Cardiac muscle cell (in vitro differentiated cells and primary cell): Measurements from ENCODE around the gene NR3C2. TPM values are rescaled to one million over a fixed set of nuclear protein-coding genes. Genes with fewer than 3 reads are reported as not detected.

Source experiments
- DNase-seq, 2 donors: peaks; one replicate each; pipeline versions ENCODE4 v3.0.0 to v3.0.0-alpha.2; 2010 to 2017; ENCODE audit warnings: low read depth in 1 of 2, low spot score in 1 of 2
- H3K27ac ChIP-seq: fragments of 200-600 bp; sonication (generic); 2 replicates; pipeline ENCODE4 v1.5.1; 2016
- H3K27me3 ChIP-seq: fragments of 200-600 bp; sonication (generic); 2 replicates; pipeline ENCODE4 v1.6.0; 2016; ENCODE audit warnings: control low read depth
- H3K36me3 ChIP-seq: fragments of 200-600 bp; sonication (generic); 2 replicates; pipeline ENCODE4 v1.5.1; 2016; ENCODE audit warnings: control low read depth
- H3K4me1 ChIP-seq: fragments of 200-600 bp; sonication (generic); 2 replicates; pipeline ENCODE4 v1.8.1; 2017; ENCODE audit warnings: low read depth, mild to moderate bottlenecking, mixed run types
- H3K4me3 ChIP-seq: fragments of 200-600 bp; sonication (generic); 2 replicates; pipeline ENCODE4 v1.5.1; 2016; ENCODE audit warnings: mild to moderate bottlenecking
- H3K9me3 ChIP-seq: fragments of 200-600 bp; sonication (generic); 2 replicates; pipeline ENCODE4 v1.5.1; 2017; ENCODE audit warnings: low read depth, mild to moderate bottlenecking, control low read depth
- polyA plus RNA-seq: library from polyadenylated mRNA; unstranded; fragments of >200 nt; fragmentation: Nextera tagmentation; extraction: Ambion mirVana; gene quantifications from 2 replicates; pipeline ENCODE4 v1.2.1, GENCODE V29; 2016
- total RNA-seq: library from RNA; depleted of rRNA; stranded (reverse); fragments of >200 nt; gene quantifications from 2 replicates; pipeline ENCODE4 v1.2.3, GENCODE V29; 2016
- TF ChIP-seq, protein P1 (sequence below): IDR thresholded peaks from 2 replicates; pipeline ENCODE4 v1.5.1; 2012; ENCODE audit warnings: low read depth, mild to moderate bottlenecking, low read length

Gene NR3C2
- total and polyA plus RNA-seq, 2 experiments from 2014 or later, result 0.43 to 2.5 TPM

DNA sequence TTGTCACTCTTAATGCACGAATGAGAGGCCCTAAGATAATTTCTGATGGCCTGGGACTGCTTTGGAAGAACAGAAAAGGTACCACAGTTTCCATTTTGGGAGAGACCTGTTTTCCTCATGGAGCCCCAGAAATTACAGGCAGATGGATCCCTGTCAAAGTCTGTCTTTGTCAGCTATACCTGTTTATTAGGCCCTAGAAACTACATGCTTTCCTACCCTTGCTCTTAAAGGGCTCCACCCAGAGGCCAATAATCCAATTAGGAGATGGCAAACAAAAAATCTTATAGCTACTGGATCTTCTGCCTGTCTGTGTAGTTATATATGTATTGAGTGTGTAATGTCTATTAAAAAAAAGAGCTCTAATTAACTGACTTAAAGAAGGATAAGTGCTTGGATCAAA, 141.3 kb downstream of the NR3C2 start:
- H3K27ac ChIP-seq, result no peak overlapping the region
- no peaks in the 10 kb centered on the region for H3K27me3 ChIP-seq
- H3K4me1 ChIP-seq, result no peaks in the 10 kb centered on the region
- no peak for DNase-seq
- H3K36me3 ChIP-seq, result no peaks in the 10 kb centered on the region
- no peaks in the 10 kb centered on the region for H3K9me3 ChIP-seq
- H3K4me3 ChIP-seq, result no peak overlapping the region
- TF ChIP-seq, protein P1, sequence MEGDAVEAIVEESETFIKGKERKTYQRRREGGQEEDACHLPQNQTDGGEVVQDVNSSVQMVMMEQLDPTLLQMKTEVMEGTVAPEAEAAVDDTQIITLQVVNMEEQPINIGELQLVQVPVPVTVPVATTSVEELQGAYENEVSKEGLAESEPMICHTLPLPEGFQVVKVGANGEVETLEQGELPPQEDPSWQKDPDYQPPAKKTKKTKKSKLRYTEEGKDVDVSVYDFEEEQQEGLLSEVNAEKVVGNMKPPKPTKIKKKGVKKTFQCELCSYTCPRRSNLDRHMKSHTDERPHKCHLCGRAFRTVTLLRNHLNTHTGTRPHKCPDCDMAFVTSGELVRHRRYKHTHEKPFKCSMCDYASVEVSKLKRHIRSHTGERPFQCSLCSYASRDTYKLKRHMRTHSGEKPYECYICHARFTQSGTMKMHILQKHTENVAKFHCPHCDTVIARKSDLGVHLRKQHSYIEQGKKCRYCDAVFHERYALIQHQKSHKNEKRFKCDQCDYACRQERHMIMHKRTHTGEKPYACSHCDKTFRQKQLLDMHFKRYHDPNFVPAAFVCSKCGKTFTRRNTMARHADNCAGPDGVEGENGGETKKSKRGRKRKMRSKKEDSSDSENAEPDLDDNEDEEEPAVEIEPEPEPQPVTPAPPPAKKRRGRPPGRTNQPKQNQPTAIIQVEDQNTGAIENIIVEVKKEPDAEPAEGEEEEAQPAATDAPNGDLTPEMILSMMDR, result no peak

DNA sequence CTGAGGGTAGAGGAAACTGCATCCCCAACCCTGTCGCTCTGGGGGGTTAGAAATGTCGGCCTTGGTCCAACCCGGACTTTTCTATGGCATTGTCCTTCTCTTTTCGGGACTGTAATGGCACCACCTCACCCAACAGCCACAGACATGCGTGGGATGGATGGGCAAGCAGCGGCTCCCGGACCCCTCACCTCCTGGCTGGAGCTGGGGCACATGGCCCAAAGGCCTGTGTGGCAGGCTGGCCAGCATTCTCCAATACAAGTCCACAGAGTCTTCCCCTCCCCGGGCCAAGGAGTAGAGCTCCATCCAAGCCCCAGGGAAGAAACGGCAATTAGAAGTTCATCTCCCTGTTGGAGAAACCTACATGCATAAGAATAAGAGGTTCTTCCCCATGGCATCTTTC, 142.9 kb downstream of the NR3C2 start:
- Histone ChIP-seq H3K4me3 (no peak overlapping the region), H3K4me1 (no peaks in the 10 kb centered on the region), H3K27me3 (no peaks in the 10 kb centered on the region), H3K27ac (no peak overlapping the region), H3K9me3 (no peaks in the 10 kb centered on the region), H3K36me3 (no peaks in the 10 kb centered on the region)
- TF ChIP-seq, protein P1, result no peak
- DNase-seq, result no peak

DNA sequence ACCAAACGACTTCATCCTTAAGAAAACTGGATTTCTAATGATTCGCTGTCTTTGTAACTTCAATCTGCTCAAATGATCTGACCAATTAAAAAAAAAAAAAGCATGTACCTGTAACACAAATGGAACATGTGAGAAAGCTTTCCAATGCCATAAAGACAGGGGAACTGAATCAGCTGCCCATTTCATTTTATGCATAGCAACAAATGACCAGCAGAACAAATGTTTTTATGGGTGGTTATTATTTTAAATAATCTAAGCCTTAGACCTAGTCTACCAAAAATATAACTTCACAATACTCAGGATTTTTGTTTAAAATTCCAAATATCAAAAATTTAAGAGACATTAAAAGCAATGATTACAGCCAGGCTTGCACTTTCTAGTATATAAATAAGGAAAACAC, 145.7 kb downstream of the NR3C2 start:
- Histone ChIP-seq H3K36me3 (no peaks in the 10 kb centered on the region), H3K4me1 (no peaks in the 10 kb centered on the region), H3K9me3 (no peaks in the 10 kb centered on the region), H3K27ac (no peak overlapping the region), H3K4me3 (no peak overlapping the region), H3K27me3 (no peaks in the 10 kb centered on the region)
- TF ChIP-seq, protein P1, result no peak
- no peak for DNase-seq

DNA sequence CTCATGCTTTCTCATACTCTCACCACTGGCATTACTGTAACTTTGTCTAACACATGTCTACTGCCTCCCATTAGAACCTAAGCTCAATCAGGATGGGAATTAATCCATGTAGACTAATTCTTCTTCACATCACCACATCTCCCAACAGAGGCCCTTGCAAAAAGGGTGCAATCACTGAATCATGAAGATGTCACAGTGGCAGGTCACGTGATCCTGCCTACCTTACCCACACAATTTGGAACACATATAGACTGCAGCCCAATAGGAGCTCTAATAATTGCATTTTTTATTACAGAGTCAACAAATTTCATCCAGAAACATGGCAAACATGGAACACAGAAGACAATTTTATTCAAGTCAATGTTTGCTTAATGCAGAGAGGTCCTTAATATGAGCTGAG, 146.6 kb downstream of the NR3C2 start:
- no peaks in the 10 kb centered on the region for H3K27me3 ChIP-seq
- H3K36me3 ChIP-seq, result no peaks in the 10 kb centered on the region
- TF ChIP-seq, protein P1, result no peak
- H3K27ac ChIP-seq, result no peak overlapping the region
- no peak for DNase-seq
- H3K4me1 ChIP-seq, result no peaks in the 10 kb centered on the region
- no peaks in the 10 kb centered on the region for H3K9me3 ChIP-seq
- H3K4me3 ChIP-seq, result no peak overlapping the region

DNA sequence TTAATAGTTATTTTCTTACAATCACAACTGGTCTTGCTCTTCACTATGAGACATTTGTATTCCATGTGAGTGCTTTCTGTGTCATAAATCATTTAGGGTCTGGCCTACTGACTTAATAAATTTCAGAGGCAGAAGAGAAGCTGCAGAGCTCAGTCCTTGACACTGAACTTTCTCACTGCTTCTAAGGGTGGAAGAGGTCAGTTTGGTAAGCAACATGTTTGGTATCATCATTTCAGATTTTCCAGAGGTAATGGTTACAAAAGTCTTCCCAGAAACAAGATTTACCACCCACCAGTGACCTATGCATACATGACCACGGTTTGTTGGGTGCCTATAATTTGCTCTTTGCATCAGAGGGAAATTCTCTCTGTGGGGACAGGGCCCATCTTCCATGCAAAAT, 148.6 kb downstream of the NR3C2 start:
- H3K36me3 ChIP-seq, result no peaks in the 10 kb centered on the region
- no peaks in the 10 kb centered on the region for H3K9me3 ChIP-seq
- no peaks in the 10 kb centered on the region for H3K27me3 ChIP-seq
- H3K4me1 ChIP-seq, result peaks cover 5% of the 10 kb centered on the region
- TF ChIP-seq, protein P1, result no peak
- H3K27ac ChIP-seq, result no peak overlapping the region
- no peak for DNase-seq
- no peak overlapping the region for H3K4me3 ChIP-seq

DNA sequence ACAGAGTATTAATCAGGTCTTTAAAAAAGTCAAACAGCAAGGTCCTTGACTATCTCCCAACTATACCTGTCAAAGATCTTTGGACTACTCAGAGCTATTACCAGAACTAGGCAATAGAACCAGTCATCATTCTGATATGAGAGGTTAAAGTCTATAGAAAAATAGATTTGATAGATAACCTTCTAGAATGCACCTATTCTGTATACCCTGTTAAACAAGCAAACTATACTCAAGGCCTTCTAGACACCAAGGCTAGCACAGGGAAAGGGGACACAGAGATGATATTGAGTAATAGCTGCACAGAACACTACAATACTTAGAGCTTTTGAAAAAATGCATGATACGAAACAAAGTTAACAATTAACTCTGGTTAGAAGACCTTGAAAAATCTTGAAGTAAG, 149.5 kb downstream of the NR3C2 start:
- Histone ChIP-seq H3K36me3 (no peaks in the 10 kb centered on the region), H3K9me3 (no peaks in the 10 kb centered on the region), H3K27ac (no peak overlapping the region), H3K27me3 (no peaks in the 10 kb centered on the region), H3K4me3 (no peak overlapping the region), H3K4me1 (peaks cover 6% of the 10 kb centered on the region)
- TF ChIP-seq, protein P1, result no peak
- no peak for DNase-seq
